Amygdala (tissue), 56 donors: ENCODE data around the gene RPL34.
A peak's percentile ranks its signal among the peaks of the same experiment; 100 is the strongest.

Experiments used
- DNase-seq, 56 donors: peaks; one replicate each; lab custom pipeline; 2025; lab: John Stamatoyannopoulos, UW

RPL34 gene

GRCh38 chr4:108622828-108623227, 2.5 kb downstream of the RPL34 start:
- DNase-seq: no peak

DNA sequence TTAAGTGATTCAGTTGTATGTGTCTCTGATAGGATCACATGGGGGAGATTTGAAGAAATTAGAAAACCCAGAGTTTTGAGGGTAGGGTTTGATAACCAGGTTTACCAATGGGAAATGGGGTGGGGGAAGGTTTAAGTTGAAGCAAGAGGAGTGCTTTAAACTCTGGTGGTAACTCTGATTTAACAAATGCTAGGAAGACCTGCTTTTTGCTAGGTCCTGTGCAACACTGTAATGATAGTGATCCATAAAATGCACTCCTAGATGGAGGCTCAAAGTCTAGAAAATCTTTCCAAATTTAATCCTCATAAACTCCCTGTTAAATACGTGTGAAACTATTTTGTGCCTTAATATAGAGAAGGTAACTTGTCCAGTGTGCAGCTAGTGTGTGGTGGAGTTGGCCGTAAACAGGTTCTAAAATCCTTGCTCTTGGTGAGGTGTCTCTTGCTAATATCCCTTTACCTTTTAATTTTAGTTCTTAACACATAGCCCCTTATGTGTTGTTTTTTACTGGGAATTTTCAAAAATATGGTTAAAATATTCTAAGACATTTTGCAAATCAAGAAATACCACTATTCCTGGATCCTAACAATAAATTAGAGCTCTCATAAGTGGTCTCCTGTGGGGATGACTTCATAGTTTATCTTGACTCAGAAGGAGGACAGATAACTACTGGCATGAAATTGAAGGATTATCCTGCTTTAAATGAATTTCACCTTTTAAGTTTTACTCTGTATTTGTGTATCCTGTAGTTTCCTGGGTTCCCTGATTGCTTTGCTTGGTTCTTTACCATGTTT, 4.1 kb downstream of the RPL34 start:
- DNase-seq: no peak

DNA sequence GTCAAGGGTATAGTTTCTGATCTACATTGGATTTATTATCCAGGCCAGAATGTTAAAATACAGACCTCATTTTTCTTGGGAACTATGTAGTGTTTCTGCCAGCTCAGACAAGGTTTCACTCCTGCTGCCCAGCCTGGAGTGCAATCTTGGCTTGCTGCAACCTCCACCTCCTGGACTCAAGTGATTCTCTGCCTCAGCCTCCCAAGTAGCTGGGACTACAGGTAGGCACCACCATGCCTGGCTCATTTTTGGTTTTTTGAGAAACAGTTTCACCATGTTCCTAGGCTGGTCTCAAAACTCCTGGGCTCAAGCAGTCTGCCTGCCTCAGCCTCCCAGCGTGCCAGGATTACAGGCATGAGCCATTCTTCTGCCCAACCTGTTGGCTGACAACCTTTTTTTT, 5.7 kb downstream of the RPL34 start:
- no peak for DNase-seq

DNA sequence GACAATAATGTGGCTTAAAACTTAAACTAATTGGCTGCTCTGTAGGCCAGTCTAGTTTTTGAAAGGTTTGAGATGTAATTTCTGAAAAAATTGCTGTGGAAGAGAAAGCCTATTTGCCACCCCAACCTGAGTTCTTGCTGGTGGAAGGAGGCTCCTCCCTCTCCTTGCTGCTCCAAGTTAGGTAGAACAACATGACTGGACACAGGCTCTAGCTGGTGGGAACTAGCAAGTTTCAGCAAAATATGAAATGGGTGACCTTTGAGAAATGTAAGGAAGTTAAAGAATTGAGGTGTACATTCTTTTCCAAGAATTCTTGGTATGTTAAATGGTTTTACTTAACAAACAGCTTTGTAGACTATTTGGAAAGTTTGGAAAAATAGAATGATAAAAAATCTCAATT, 8.0 kb downstream of the RPL34 start:
- no peak for DNase-seq

GRCh38 chr4:108635070-108635655, 14.8 kb downstream of the RPL34 start:
- DNase-seq: no peak

DNA sequence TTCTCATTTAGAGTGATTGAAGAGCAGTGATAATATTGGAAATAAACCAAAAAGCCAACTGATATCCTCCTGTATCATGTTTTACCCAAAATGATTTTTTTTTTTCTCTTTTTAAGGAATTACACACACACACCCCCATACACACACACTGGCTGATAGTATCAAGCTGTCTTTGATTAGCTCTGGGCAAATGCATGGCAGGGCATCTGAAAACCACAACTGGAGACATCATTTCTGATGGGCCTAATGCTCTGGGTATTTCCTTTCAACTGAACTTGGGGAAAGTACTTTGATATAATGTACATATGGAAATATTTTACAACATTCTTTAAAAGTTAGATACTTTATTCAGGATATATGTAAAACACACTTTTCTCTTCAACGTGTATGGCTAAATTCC, 15.9 kb downstream of the RPL34 start:
- no peak for DNase-seq

GRCh38 chr4:108637856-108638255, 17.5 kb downstream of the RPL34 start:
- no peak for DNase-seq

DNA sequence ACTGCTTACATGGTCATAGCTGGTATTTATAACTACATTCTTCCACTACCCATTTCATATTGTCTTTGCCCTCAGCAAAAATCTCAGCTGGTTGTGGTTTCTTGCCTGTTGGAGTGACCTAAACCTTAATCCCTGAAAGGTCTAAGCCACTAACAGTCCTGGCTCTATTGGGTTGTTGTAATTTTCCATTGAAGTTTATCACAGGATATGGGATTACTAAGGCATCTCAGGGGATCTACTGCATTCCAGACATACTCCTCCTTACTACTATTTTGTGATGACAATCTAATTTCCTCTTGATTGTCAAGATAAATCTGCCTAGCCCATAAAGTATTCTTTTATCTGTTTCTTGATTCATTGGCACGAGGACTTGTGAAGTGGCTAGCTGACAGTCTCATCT, 23.9 kb downstream of the RPL34 start:
- DNase-seq: no peak

GRCh38 chr4:108646706-108647105, 26.3 kb downstream of the RPL34 start:
- DNase-seq: no peak

GRCh38 chr4:108649863-108650211, 29.5 kb downstream of the RPL34 start:
- no peak for DNase-seq

GRCh38 chr4:108650212-108651013, 30.0 kb downstream of the RPL34 start, which contains the start of gene OSTC:
OSTC (plus strand) TSS chr4:108650599; CDS start chr4:108650656, 57 bp downstream.
- peak; percentile 49 to 97 (median 88) for DNase-seq

- no peak for DNase-seq
Measured at GRCh38 chr4:108651014-108651791, 30.8 kb downstream of the RPL34 start.

DNA sequence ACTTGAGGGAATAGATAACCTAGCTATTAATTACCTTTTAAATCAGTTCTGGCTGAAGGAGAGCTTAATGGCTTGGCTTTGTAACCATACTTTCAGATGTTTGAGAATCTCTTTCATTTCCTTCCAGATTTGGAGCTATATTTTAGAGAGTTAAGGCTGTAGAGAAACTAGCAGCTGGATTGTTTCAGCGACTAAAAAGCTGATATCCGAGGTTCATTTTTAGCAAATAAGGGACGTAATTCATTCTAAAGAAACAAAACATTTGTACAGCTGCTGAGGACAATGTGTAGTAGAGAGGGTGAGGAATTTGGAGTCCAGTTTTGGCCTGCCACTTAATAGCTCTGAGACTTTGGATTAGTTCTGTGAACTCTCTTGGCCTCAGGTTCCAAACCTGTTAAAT, 42.3 kb downstream of the RPL34 start:
- no peak for DNase-seq

GRCh38 chr4:108674356-108674977, 54.1 kb downstream of the RPL34 start:
- DNase-seq: no peak
